Activated gamma-delta T cell (primary cell): ENCODE data around the gene CSMD2.

Experiments
- DNase-seq: peaks from one replicate; lab custom pipeline; 2025; lab: John Stamatoyannopoulos, UW

The CSMD2 gene

GRCh38 chr1:33743221-33743998, 421.6 kb downstream of the CSMD2 start:
- DNase-seq: no peak

- DNase-seq: no peak
Observed at GRCh38 chr1:33742663-33743062, 422.4 kb downstream of the CSMD2 start.

- no peak for DNase-seq
Observed at GRCh38 chr1:33741749-33742148, 423.3 kb downstream of the CSMD2 start.

- no peak for DNase-seq
Observed at GRCh38 chr1:33740040-33740744, 424.8 kb downstream of the CSMD2 start.

GRCh38 chr1:33738976-33739375, 426.1 kb downstream of the CSMD2 start:
- no peak for DNase-seq

- DNase-seq: no peak
Observed at GRCh38 chr1:33738536-33738935, 426.5 kb downstream of the CSMD2 start.

GRCh38 chr1:33736496-33736895, 428.5 kb downstream of the CSMD2 start:
- DNase-seq: no peak

- no peak for DNase-seq
Observed at GRCh38 chr1:33735624-33736023, 429.4 kb downstream of the CSMD2 start.

GRCh38 chr1:33727310-33727709, 437.7 kb downstream of the CSMD2 start:
- DNase-seq: no peak

- no peak for DNase-seq
Observed at GRCh38 chr1:33726274-33726804, 438.7 kb downstream of the CSMD2 start.

GRCh38 chr1:33725556-33726160, 439.4 kb downstream of the CSMD2 start:
- DNase-seq: no peak

GRCh38 chr1:33725037-33725436, 440.0 kb downstream of the CSMD2 start:
- no peak for DNase-seq

- no peak for DNase-seq
Observed at GRCh38 chr1:33724348-33724747, 440.7 kb downstream of the CSMD2 start.

GRCh38 chr1:33723251-33723650, 441.8 kb downstream of the CSMD2 start:
- DNase-seq: no peak

- no peak for DNase-seq
Observed at GRCh38 chr1:33721301-33721815, 443.7 kb downstream of the CSMD2 start.

- DNase-seq: no peak
Observed at GRCh38 chr1:33719771-33720670, 445.0 kb downstream of the CSMD2 start.

- no peak for DNase-seq
Observed at GRCh38 chr1:33719326-33719725, 445.7 kb downstream of the CSMD2 start.

- no peak for DNase-seq
Observed at GRCh38 chr1:33718186-33718585, 446.8 kb downstream of the CSMD2 start.

GRCh38 chr1:33716976-33717688, 447.9 kb downstream of the CSMD2 start:
- no peak for DNase-seq

- DNase-seq: no peak
Observed at GRCh38 chr1:33715195-33715811, 449.7 kb downstream of the CSMD2 start.
